ENCODE measurements around the gene NPHS2. TPM values are rescaled to one million over a fixed set of nuclear protein-coding genes. Genes with fewer than 3 reads are reported as not detected.

NPHS2 gene
- total and polyA plus RNA-seq, 2 donors (not counting 3 experiments of a cell fraction or from before 2014, with no cell fraction given): not detected

- no peaks in the 10 kb centered on the region for H4K20me1 ChIP-seq (replicated peaks; ENCODE audit: control insufficient read depth, extremely low read depth, insufficient read depth, low read length)
- no peak overlapping the region for H2AFZ ChIP-seq (ENCODE audit: low read depth, low read length)
- no peaks in the 10 kb centered on the region for H3K9me3 ChIP-seq (replicated peaks; ENCODE audit: control insufficient read depth, insufficient read depth, low read length)
- TF ChIP-seq MAX (IDR thresholded peaks at IDR 0.05; ENCODE audit: insufficient read depth, insufficient read length) (no peak), EZH2 (IDR thresholded peaks at IDR 0.05; ENCODE audit: borderline replicate concordance, low read depth, low read length, severe bottlenecking) (no peak), FOS (IDR thresholded peaks at IDR 0.05; ENCODE audit: borderline replicate concordance, insufficient read depth, low read length) (no peak), JUN (IDR thresholded peaks at IDR 0.05; ENCODE audit: borderline replicate concordance, insufficient read depth, insufficient read length, low read depth) (no peak), POLR2AphosphoS5 (IDR thresholded peaks at IDR 0.05; ENCODE audit: insufficient read depth, low read depth, low read length) (no peak), POLR2A (IDR thresholded peaks at IDR 0.05; ENCODE audit: low read depth, low read length) (no peak), GATA2 (IDR thresholded peaks at IDR 0.05; ENCODE audit: insufficient read depth, insufficient read length, low read depth, low read length) (no peak), MYC (IDR thresholded peaks at IDR 0.05; ENCODE audit: low read depth, low read length) (no peak)
- TF ChIP-seq, protein P1, sequence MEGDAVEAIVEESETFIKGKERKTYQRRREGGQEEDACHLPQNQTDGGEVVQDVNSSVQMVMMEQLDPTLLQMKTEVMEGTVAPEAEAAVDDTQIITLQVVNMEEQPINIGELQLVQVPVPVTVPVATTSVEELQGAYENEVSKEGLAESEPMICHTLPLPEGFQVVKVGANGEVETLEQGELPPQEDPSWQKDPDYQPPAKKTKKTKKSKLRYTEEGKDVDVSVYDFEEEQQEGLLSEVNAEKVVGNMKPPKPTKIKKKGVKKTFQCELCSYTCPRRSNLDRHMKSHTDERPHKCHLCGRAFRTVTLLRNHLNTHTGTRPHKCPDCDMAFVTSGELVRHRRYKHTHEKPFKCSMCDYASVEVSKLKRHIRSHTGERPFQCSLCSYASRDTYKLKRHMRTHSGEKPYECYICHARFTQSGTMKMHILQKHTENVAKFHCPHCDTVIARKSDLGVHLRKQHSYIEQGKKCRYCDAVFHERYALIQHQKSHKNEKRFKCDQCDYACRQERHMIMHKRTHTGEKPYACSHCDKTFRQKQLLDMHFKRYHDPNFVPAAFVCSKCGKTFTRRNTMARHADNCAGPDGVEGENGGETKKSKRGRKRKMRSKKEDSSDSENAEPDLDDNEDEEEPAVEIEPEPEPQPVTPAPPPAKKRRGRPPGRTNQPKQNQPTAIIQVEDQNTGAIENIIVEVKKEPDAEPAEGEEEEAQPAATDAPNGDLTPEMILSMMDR (IDR thresholded peaks at IDR 0.05; ENCODE audit: extremely low read depth in 1 of 2, insufficient read depth in 1 of 2, low read depth in 1 of 2, low read length in 2 of 2): no peak
- no peaks in the 10 kb centered on the region for H3K36me3 ChIP-seq (ENCODE audit: control insufficient read depth in 2 of 2, extremely low read depth in 1 of 2, insufficient read depth in 2 of 2, low read length in 2 of 2)
- no peaks in the 10 kb centered on the region for H3K79me2 ChIP-seq (ENCODE audit: control insufficient read depth, insufficient read depth, low read length)
- no peak overlapping the region for H3K9ac ChIP-seq (replicated peaks; ENCODE audit: extremely low read depth, insufficient read depth, low read length)
- FAIRE-seq (no peak), DNase-seq (ENCODE audit: low read depth, low spot score) (no peak)
- no peaks in the 10 kb centered on the region for H3K4me1 ChIP-seq (ENCODE audit: control insufficient read depth, extremely low read depth, insufficient read depth, low read length)
- H3K27ac ChIP-seq (ENCODE audit: insufficient read depth, low read depth, low read length): no peak overlapping the region
- H3K4me2 ChIP-seq (ENCODE audit: insufficient read depth, low read length): no peak overlapping the region
- no TSS peak for BruUV-seq (replicated peaks)
- intact Hi-C loops (cut with micrococcal nuclease) (no loop called here), dilution Hi-C loops (cut with MboI; ENCODE audit: extremely low pct_ligation_motif_present, low sequenced_read_pairs) (no loop called here)
- no peaks in the 10 kb centered on the region for H3K9me1 ChIP-seq (replicated peaks; ENCODE audit: control insufficient read depth, extremely low read depth, insufficient read depth, low read length)
- ChIA-PET POLR2A (no interaction called here), CTCF (no interaction called here)
- H3K27me3 ChIP-seq (ENCODE audit: control insufficient read depth in 2 of 2, insufficient read depth in 2 of 2, low read length in 2 of 2): no peaks in the 10 kb centered on the region
- H3K4me3 ChIP-seq (replicated peaks in 1 of 3; ENCODE audit: insufficient read depth in 1 of 3, low read depth in 1 of 3, low read length in 3 of 3): no peak overlapping the region
These were observed 30.4 kb downstream of the NPHS2 start for GRCh38 chr1:179545321-179545720.
